ENCODE data around the gene SCART1. TPM values are rescaled to one million over a fixed set of nuclear protein-coding genes. Genes with fewer than 3 reads are reported as not detected.
"Not testable (repeated sequence)": the region's sequence is repeated elsewhere in the genome, so short reads cannot be mapped to it uniquely, and the experiment has no call there.

Gene SCART1
- total and polyA plus RNA-seq, 2 donors (not counting 1 experiment from before 2014, with no cell fraction given): 0.84 to 2.5 TPM

GRCh38 chr10:133465950-133466474 is 12.3 kb downstream of the SCART1 start:
- TF ChIP-seq EZH2 (IDR thresholded peaks at IDR 0.05; ENCODE audit: low read length, missing control alignments) (no peak), CTCF (conservative IDR thresholded peaks at IDR 0.05 in 1 of 2, IDR thresholded peaks at IDR 0.05 in 1 of 2; ENCODE audit: low read depth in 1 of 2, low read length in 2 of 2) (no peak)
- no peaks in the 10 kb centered on the region for H3K79me2 ChIP-seq (ENCODE audit: control insufficient read depth, insufficient read depth, low read length)
- no peaks in the 10 kb centered on the region for H4K20me1 ChIP-seq (ENCODE audit: control insufficient read depth, extremely low read depth, insufficient read depth, low read length)
- H3K9me3 ChIP-seq (ENCODE audit: control insufficient read depth, insufficient read depth, low read depth, low read length): no peaks in the 10 kb centered on the region
- no peaks in the 10 kb centered on the region for H3K36me3 ChIP-seq (ENCODE audit: control insufficient read depth, insufficient read depth, low read length)
- H3K9ac ChIP-seq (ENCODE audit: insufficient read depth, low read length): no peak overlapping the region
- H3K4me2 ChIP-seq (ENCODE audit: extremely low read depth, insufficient read depth, low read length): no peak overlapping the region
- H2AFZ ChIP-seq (ENCODE audit: low read length): no peak overlapping the region
- no peaks in the 10 kb centered on the region for H3K27me3 ChIP-seq (ENCODE audit: control insufficient read depth, insufficient read depth, low read length)
- H3K27ac ChIP-seq (ENCODE audit: insufficient read depth, low read length): no peak overlapping the region
- DNase-seq (ENCODE audit: low read depth in 2 of 2): no peak
- no peak overlapping the region for H3K4me3 ChIP-seq (replicated peaks in 1 of 4; ENCODE audit: control extremely low read depth in 1 of 4, insufficient read depth in 1 of 4, low read depth in 3 of 4, low read length in 4 of 4)
- no peaks in the 10 kb centered on the region for H3K4me1 ChIP-seq (ENCODE audit: control insufficient read depth, extremely low read depth, insufficient read depth, low read length)

- Histone ChIP-seq H2AFZ (ENCODE audit: low read length) (no peak overlapping the region), H3K4me1 (ENCODE audit: control insufficient read depth, extremely low read depth, insufficient read depth, low read length) (no peaks in the 10 kb centered on the region), H3K9ac (ENCODE audit: insufficient read depth, low read length) (no peak overlapping the region), H3K27me3 (ENCODE audit: control insufficient read depth, insufficient read depth, low read length) (no peaks in the 10 kb centered on the region), H3K27ac (ENCODE audit: insufficient read depth, low read length) (no peak overlapping the region), H3K36me3 (ENCODE audit: control insufficient read depth, insufficient read depth, low read length) (no peaks in the 10 kb centered on the region), H3K4me2 (ENCODE audit: extremely low read depth, insufficient read depth, low read length) (no peak overlapping the region), H4K20me1 (ENCODE audit: control insufficient read depth, extremely low read depth, insufficient read depth, low read length) (no peaks in the 10 kb centered on the region), H3K79me2 (ENCODE audit: control insufficient read depth, insufficient read depth, low read length) (no peaks in the 10 kb centered on the region), H3K4me3 (replicated peaks in 1 of 4; ENCODE audit: control extremely low read depth in 1 of 4, insufficient read depth in 1 of 4, low read depth in 3 of 4, low read length in 4 of 4) (no peak overlapping the region), H3K9me3 (ENCODE audit: control insufficient read depth, insufficient read depth, low read depth, low read length) (no peaks in the 10 kb centered on the region)
- TF ChIP-seq EZH2 (IDR thresholded peaks at IDR 0.05; ENCODE audit: low read length, missing control alignments) (no peak), CTCF (conservative IDR thresholded peaks at IDR 0.05 in 1 of 2, IDR thresholded peaks at IDR 0.05 in 1 of 2; ENCODE audit: low read depth in 1 of 2, low read length in 2 of 2) (no peak)
- DNase-seq (ENCODE audit: low read depth in 2 of 2): no peak
Measured at GRCh38 chr10:133466683-133467275, 13.0 kb downstream of the SCART1 start.

- H2AFZ ChIP-seq (ENCODE audit: low read length): no peak overlapping the region
- no peaks in the 10 kb centered on the region for H3K36me3 ChIP-seq (ENCODE audit: control insufficient read depth, insufficient read depth, low read length)
- H3K4me1 ChIP-seq (ENCODE audit: control insufficient read depth, extremely low read depth, insufficient read depth, low read length): no peaks in the 10 kb centered on the region
- H3K4me2 ChIP-seq (ENCODE audit: extremely low read depth, insufficient read depth, low read length): no peak overlapping the region
- no peaks in the 10 kb centered on the region for H3K79me2 ChIP-seq (ENCODE audit: control insufficient read depth, insufficient read depth, low read length)
- H3K9me3 ChIP-seq (ENCODE audit: control insufficient read depth, insufficient read depth, low read depth, low read length): no peaks in the 10 kb centered on the region
- TF ChIP-seq EZH2 (IDR thresholded peaks at IDR 0.05; ENCODE audit: low read length, missing control alignments) (no peak), CTCF (conservative IDR thresholded peaks at IDR 0.05 in 1 of 2, IDR thresholded peaks at IDR 0.05 in 1 of 2; ENCODE audit: low read depth in 1 of 2, low read length in 2 of 2) (no peak)
- no peak overlapping the region for H3K9ac ChIP-seq (ENCODE audit: insufficient read depth, low read length)
- no peak for DNase-seq (ENCODE audit: low read depth in 2 of 2)
- H4K20me1 ChIP-seq (ENCODE audit: control insufficient read depth, extremely low read depth, insufficient read depth, low read length): no peaks in the 10 kb centered on the region
- no peak overlapping the region for H3K4me3 ChIP-seq (replicated peaks in 1 of 4; ENCODE audit: control extremely low read depth in 1 of 4, insufficient read depth in 1 of 4, low read depth in 3 of 4, low read length in 4 of 4)
- no peaks in the 10 kb centered on the region for H3K27me3 ChIP-seq (ENCODE audit: control insufficient read depth, insufficient read depth, low read length)
- no peak overlapping the region for H3K27ac ChIP-seq (ENCODE audit: insufficient read depth, low read length)
Measured at GRCh38 chr10:133467286-133467911, 13.7 kb downstream of the SCART1 start.

GRCh38 chr10:133469205-133469604 is 15.5 kb downstream of the SCART1 start:
- not testable (repeated sequence) for H3K4me3 ChIP-seq (replicated peaks in 1 of 4; ENCODE audit: control extremely low read depth in 1 of 4, insufficient read depth in 1 of 4, low read depth in 3 of 4, low read length in 4 of 4); H4K20me1 ChIP-seq (ENCODE audit: control insufficient read depth, extremely low read depth, insufficient read depth, low read length); H2AFZ ChIP-seq (ENCODE audit: low read length); H3K79me2 ChIP-seq (ENCODE audit: control insufficient read depth, insufficient read depth, low read length); H3K36me3 ChIP-seq (ENCODE audit: control insufficient read depth, insufficient read depth, low read length); H3K9me3 ChIP-seq (ENCODE audit: control insufficient read depth, insufficient read depth, low read depth, low read length); H3K4me1 ChIP-seq (ENCODE audit: control insufficient read depth, extremely low read depth, insufficient read depth, low read length); H3K4me2 ChIP-seq (ENCODE audit: extremely low read depth, insufficient read depth, low read length); DNase-seq (ENCODE audit: low read depth in 2 of 2); H3K27me3 ChIP-seq (ENCODE audit: control insufficient read depth, insufficient read depth, low read length); H3K27ac ChIP-seq (ENCODE audit: insufficient read depth, low read length); H3K9ac ChIP-seq (ENCODE audit: insufficient read depth, low read length)

Data from fibroblast of lung (primary cell).